ENCODE results near the gene TTC16.
A peak's percentile ranks its signal among the peaks of the same experiment; 100 is the strongest.

The TTC16 gene

GRCh38 chr9:127722055-127722745, 6.3 kb downstream of the TTC16 start:
- DNase-seq (ENCODE audit: low read depth), result no peak

- no peak for DNase-seq (ENCODE audit: low read depth)
Observed at GRCh38 chr9:127723013-127723412, 7.1 kb downstream of the TTC16 start.

GRCh38 chr9:127723444-127723843, 7.6 kb downstream of the TTC16 start:
- peak; percentile 49 for DNase-seq (ENCODE audit: low read depth)

- no peak for DNase-seq (ENCODE audit: low read depth)
Observed at GRCh38 chr9:127724012-127724411, 8.1 kb downstream of the TTC16 start.

DNA sequence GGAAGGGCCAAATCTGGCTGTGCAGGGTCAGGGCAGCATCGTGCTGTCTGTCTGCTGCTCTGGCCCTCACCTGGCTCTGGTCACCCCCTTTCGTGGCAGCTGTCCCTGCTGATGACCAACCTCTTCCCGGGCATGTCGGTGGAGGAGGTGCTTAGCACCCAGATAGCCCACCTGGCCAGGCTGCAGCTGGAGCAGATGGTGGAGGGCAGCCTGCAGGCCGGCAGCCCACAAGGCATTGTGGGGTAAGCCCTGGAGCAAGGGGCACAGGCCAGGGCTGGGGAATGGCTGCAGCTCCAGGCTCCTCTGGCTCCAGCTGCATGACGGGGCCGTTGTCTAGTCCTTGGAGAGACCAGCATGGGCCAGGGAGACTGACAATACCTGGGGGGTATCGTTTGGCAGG, 11.0 kb downstream of the TTC16 start:
- no peak for DNase-seq (ENCODE audit: low read depth)

DNA sequence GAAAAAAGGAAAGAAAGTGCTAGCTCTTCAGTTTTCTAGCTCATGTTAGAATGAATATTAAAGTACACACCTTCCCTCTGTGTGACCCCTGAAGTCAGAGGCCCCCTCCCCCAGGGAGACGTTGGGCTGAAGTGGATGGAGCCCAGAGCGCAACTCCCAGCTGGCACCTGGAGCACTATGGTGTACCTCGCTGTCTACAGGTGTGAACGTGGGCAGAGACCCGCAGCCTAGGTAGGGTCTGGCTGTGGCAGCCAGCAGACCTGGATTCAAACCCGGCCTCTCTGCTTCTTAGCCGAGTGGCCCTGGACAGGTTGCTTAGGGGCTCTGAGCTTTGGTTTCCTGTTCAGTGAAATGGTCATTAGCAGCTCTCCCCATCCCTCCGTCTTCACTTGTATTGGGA, 12.9 kb downstream of the TTC16 start:
- DNase-seq (ENCODE audit: low read depth), result no peak

DNA sequence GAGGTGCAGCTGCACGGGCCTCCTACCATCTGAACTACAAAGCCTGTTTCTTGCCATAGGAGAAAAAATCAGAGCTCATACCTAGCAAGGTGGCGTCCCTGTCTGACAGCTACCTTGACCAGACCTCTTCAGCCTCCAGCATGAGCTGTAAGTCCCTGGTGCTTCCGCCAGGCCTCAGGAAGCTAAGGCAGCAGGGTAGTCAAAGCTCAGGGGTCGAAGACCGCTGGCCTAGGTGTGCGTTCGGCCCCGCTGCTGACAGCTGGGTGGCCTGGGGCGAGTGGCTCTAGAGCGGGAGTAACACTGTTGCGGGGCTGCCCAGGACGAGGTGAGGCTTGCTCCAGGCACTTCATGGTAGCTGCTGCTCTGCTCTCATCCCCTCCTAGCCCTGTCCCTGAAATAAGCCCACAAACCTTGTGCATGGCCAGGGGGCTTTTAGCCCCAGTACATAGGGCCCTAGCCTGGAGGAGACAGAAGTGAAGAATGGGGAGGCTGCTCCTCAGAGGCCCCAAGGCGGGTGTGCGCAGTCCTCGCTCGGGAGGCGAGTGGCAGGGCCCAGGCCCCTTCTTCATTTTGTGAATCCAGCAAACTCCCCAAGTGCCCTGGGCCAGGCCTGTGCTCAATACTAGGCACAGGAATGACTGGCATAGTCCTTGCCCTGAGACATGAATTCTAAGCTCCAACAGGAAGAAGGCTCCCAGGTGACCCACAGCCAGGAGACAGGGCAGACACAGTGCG, 13.8 kb downstream of the TTC16 start:
- DNase-seq (ENCODE audit: low read depth), result no peak

DNA sequence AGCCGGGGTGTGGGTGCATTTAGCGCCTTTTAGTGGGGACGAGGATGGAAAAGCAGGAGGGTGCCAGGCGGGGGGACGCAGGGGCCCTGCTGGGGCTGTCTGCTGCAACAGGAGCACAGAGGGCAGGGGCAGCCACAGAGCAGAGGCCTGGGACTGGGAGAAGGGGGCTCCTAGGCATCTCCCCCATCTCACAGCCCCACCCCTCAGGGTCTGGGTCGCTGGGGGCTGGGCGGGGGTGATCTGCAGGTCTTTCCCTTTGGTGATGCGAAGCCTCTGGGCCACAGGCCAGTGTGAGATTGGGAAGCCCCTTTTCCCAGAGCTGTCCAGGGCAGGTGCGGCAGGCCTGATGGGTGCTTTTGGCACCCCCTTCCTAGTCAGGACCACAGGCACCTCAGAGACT, 14.4 kb downstream of the TTC16 start:
- DNase-seq (ENCODE audit: low read depth), result no peak

DNA sequence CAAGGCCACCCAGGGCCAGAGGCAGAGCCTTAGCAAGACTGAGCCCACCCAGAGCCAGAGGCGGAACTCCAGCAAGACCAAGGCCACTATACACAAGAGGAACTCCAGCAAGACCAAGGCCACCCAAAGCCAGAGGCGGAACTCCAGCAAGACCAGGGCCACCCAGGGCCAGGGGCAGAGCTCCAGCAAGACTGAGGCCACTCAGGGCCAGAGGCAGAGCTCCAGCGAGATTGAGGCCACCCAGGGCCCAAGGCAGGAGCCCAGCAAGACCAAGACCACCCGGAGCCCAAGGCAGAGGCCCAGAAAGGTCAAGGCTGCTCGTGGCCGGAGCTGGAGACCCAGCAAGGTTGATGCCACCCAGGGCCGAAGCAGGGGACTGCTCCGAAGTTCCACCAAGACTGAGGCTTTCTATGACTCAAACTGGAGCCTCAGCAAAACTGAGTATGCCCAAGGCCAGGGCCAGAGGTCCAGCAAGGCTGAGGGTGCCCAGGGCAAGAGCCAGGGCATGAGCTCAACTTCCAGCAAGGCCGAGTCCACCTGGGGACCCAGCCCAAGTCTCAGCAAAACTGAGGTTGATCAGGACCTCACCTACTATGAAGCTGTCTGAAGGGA, 15.0 kb downstream of the TTC16 start:
- no peak for DNase-seq (ENCODE audit: low read depth)

DNA sequence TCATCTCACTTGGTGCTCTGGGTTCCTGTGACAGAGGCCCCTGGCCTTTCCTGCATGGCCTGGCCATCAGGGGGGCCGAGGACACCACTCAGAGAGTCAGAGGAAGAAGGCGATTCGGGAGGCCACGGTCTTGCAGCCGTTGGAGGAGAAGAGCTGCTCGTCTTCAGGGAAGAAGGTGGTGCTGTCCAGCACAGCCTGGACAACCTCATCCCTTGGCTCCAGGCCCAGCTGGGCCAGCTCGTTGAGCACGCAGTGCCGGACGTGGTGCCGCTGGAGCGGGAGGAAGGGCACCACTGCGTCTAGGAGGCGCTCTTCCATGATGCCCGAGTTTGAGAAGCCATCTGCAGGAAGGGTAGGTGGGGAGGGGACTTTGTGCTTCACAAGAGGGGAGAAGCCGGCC, 16.1 kb downstream of the TTC16 start:
- no peak for DNase-seq (ENCODE audit: low read depth)

DNA sequence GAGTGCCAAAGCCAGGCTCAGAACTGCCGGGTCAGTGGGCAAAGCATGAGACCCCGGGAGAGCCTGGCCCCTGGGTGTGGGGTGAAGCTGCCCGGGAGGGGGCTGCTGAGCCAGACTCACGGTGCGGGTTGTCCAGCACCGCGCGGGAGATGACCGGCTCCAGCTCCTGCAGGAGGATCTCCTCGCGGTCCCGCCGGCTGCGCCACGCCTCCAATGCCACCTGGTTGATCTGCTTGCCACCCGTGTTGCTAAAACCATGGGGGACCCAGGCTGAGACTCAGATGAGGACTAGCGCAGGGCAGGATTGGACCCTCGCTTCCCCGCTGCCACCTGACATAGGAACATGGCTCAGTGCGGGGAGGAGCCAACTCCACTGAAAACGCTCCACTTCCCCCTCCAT, 16.6 kb downstream of the TTC16 start:
- no peak for DNase-seq (ENCODE audit: low read depth)

DNA sequence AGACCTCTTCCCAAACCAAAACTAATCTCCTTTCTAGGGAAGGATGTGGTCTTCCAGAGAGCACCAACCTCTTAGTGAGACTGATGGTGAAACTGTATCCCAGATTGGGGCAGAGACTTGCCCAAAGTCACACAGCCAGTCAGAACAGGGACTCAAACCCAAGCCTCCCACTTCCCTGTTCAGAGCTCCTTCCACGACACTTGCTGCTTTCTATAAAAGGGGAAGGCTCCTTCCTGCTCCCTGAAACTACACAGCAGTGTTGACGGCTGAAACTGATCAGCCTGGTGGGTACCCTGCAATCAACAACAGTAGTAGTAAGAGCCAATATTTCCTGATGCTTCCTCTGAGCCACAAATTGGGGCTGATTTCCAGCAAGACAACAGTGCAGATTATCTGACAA, 17.7 kb downstream of the TTC16 start:
- no peak for DNase-seq (ENCODE audit: low read depth)

DNA sequence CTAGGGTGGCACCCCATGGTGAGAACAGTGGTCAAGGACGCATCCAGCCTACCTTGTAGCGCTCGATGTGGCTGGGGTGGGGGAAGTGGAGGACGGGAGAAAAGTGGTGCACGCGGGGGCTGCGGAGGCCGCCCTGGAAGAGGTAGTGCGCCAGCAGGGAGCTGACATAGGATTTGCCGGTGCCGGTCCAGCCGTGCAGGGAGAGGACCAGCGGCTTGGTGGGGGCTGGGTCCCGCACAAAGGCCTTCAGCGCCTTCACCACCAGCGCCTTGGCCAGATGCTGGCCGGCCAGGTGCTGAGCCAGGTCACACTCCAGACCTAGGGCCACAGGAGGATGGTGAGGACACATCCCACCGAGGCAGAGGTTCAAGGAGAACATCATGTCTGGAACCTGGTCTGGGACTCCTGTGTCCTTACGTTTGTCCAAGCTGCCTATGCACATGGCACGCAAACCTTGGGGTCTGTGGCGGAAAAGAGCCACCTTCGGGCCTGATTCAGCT, 18.4 kb downstream of the TTC16 start:
- DNase-seq (ENCODE audit: low read depth), result no peak

DNA sequence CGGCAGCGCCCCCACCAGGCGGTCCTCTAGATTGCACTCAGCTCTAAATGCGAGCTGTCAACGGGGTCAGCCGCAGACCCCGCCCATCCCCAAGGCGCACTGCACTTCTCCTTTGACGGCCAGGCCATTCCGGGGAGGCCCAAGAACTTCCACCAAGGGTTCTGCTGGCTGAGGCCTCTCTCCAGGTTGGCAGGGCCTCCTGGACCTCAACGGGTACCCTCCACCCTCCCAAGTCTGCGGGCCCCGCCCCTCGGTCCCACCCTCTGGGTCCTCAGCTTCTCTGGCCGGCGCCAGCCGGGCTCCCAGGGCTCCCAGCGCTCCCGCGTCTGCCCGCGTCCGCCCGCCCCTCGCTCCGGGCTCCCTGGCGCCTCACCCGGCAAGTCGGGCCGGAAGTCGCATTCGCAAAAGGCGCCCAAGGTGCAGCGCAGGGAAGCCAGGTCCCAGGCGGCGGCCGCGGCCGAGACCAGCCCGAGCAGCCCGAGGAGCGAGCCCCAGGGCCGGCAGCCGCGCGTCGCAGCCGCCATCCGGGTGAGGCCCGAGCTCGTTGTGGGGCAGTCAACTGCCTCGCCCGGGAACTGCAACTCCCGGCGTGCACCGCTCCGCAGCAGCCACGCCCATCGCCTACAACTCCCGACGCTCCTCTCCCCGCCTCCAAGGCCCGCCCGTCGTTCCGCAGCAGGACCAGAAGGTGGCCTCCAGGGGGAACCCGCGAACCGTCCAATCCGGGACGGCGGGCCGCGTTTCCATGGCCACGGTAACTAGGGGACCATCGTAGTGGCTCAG, 19.1 kb downstream of the TTC16 start, which contains the start of gene TOR2A:
TOR2A (minus strand) TSS at position 548 of the 783 bp plus-strand sequence; CDS start at position 524, 24 bp downstream.
- DNase-seq (ENCODE audit: low read depth), result peak; percentile 96

DNA sequence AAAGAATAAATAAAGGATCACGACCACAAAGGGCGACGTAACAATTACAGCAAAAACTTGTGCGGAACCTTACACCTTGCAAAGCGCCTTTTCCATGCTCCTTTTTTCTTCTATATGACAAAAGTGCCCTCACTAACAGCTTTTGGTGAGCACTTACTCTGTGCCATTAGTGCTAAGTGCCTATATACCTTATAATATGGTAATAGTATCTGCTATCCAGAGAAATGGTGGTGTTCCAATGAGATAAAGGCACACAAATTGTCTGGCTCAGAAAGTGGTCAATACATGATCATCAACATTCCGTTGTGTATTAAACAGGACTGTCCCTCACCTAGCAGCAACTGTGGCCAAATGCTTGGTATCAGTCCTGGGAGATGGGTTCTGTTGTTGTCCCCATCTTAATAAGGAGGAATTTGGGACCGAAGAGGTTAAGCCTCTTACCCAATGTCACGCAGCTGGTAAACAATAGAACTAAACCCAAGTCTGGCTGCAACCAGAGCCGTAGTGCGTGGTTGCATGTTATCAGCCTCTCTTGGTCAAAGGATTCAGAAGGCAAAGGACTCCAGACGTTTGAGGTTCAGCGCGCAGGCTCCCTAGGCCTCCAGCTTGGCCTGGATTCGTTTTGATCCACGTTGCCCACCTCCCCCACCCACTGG, 19.8 kb downstream of the TTC16 start:
- DNase-seq (ENCODE audit: low read depth), result no peak

GRCh38 chr9:127738666-127739065, 22.8 kb downstream of the TTC16 start:
- DNase-seq (ENCODE audit: low read depth), result no peak

DNA sequence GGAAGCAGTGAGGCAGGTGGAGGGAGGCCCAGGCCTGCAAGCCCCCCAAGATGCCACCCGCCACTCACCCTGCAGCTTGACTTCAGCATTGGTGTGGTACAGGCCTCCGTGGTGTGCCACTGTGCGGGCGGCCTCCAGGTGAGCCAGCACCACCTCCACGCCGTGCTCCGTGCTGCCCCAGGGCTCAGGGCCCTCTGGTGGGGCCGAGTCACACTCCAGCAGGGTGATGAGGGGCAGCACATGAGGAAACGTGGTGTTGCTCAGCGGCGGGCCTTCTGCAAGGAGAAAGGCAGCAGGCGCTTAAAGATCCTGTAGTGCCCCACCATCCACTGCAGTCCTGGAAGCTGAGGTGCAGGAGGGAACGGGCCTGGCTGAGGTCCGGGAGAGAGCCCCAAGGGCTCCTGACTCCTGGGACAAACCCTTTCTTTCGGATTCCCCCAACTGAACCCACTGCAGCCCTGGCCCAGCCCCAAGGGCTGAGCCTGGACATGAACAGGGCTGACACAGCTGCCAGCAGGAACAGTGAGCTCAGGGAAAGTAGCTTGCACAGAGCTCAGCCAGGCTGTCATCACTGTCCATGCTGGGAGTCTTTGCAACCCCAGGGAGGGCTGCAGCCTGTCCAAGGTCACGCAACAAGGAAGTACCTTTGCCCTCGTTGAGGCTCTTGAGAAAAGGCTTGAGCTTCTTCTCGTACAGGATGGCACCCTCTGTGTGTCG, 23.9 kb downstream of the TTC16 start:
- DNase-seq (ENCODE audit: low read depth), result no peak

DNA sequence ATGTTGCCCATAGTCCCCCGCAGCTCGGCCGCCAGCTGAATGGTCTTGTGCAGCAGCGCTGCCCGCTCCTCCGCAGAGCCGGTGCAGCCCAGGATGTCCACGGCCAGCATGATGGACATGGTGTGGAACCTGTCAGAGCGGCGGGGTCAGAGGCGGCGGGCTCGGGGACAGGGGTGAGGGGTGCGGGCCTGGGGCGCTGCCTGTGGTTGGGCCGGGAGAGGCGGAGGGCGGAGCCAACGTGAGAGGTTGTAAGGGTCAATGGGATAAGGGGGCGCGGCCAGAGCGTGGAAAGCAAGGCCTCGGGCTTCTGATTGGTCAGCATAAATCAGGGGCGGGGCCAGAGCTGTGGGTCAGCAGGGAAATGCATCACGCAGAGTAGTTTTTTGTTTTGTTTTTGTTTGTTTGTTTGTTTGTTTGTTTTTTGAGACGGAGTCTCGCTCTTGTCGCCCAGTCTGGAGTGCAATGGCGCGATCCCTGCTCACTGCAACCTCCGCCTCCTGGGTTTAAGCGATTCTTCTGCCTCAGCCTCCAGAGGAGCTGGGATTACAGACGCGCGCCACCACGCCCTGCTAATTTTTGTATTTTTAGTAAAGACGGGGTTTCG, 26.1 kb downstream of the TTC16 start:
- peak; percentile 18 for DNase-seq (ENCODE audit: low read depth)

- peak; percentile 77 for DNase-seq (ENCODE audit: low read depth)
Observed at GRCh38 chr9:127742435-127743088, 26.7 kb downstream of the TTC16 start.

Measured in fibroblast of the conjunctiva (primary cell).